H9 (cell line): ENCODE data around the gene ZNF280D. TPM values are rescaled to one million over a fixed set of nuclear protein-coding genes. Genes with fewer than 3 reads are reported as not detected.

ENCODE experiments used
- DNase-seq: peaks from one replicate; pipeline ENCODE4 v3.0.0-alpha.2; 2017
- H2AFZ ChIP-seq: one replicate; pipeline ENCODE4 v1.6.1; 2013; ENCODE audit warnings: mild to moderate bottlenecking, low read length, control low read depth, moderate library complexity
- H2AK5ac ChIP-seq: 2 replicates; pipeline ENCODE4 v1.6.1; 2013; ENCODE audit warnings: low read length, control low read depth, mixed read lengths; ENCODE audit not compliant: insufficient read length
- H2BK120ac ChIP-seq: one replicate; pipeline ENCODE4 v1.6.1; 2013; ENCODE audit warnings: low read depth, mild to moderate bottlenecking, low read length, control low read depth, inconsistent platforms; ENCODE audit not compliant: poor library complexity, severe bottlenecking
- H2BK12ac ChIP-seq: 2 replicates; pipeline ENCODE4 v1.6.1; 2013; ENCODE audit warnings: low read length, control low read depth, mixed read lengths, low read depth; ENCODE audit not compliant: insufficient read length
- H2BK15ac ChIP-seq: 2 replicates; pipeline ENCODE4 v1.6.1; 2013; ENCODE audit warnings: low read depth, low read length, control low read depth
- H2BK20ac ChIP-seq: one replicate; pipeline ENCODE4 v1.6.1; 2013; ENCODE audit warnings: low read depth, mild to moderate bottlenecking, low read length, control low read depth, inconsistent platforms; ENCODE audit not compliant: poor library complexity, severe bottlenecking
- H2BK5ac ChIP-seq: 2 replicates; pipeline ENCODE4 v1.6.1; 2013; ENCODE audit warnings: low read length, control low read depth, mixed read lengths; ENCODE audit not compliant: insufficient read length
- H3K14ac ChIP-seq: 2 replicates; pipeline ENCODE4 v1.6.1; 2013; ENCODE audit warnings: low read length, control low read depth; ENCODE audit not compliant: insufficient read depth
- H3K18ac ChIP-seq: 2 replicates; pipeline ENCODE4 v1.6.1; 2013; ENCODE audit warnings: low read depth, mild to moderate bottlenecking, mixed read lengths, low read length, control low read depth; ENCODE audit not compliant: insufficient read length
- H3K23ac ChIP-seq: 2 replicates; pipeline ENCODE4 v1.6.1; 2013; ENCODE audit warnings: low read length, control low read depth, mixed read lengths, low read depth; ENCODE audit not compliant: insufficient read length
- H3K23me2 ChIP-seq: 2 replicates; pipeline ENCODE4 v1.6.1; 2013; ENCODE audit warnings: low read depth, mild to moderate bottlenecking, mixed read lengths, low read length, control low read depth; ENCODE audit not compliant: insufficient read length, poor library complexity, severe bottlenecking
- H3K27ac ChIP-seq: 2 replicates; pipeline ENCODE4 v1.5.1; 2013; ENCODE audit warnings: low read length, control low read depth, mixed read lengths, low read depth; ENCODE audit not compliant: insufficient read length
- H3K27me3 ChIP-seq: 2 replicates; pipeline ENCODE4 v1.6.1; 2013; ENCODE audit warnings: low read length, control low read depth, inconsistent platforms; ENCODE audit not compliant: insufficient read depth
- H3K4ac ChIP-seq: 2 replicates; pipeline ENCODE4 v1.6.1; 2013; ENCODE audit warnings: low read depth, mild to moderate bottlenecking, control low read depth, inconsistent platforms, low read length, moderate library complexity
- H3K4me1 ChIP-seq: 2 replicates; pipeline ENCODE4 v1.6.1; 2013; ENCODE audit warnings: low read length, control low read depth, inconsistent platforms; ENCODE audit not compliant: insufficient read depth
- H3K4me2 ChIP-seq: 2 replicates; pipeline ENCODE4 v1.6.1; 2013; ENCODE audit warnings: low read length, control low read depth, mixed read lengths; ENCODE audit not compliant: insufficient read length, insufficient read depth
- H3K56ac ChIP-seq: 2 replicates; pipeline ENCODE4 v1.6.1; 2013; ENCODE audit warnings: low read depth, mild to moderate bottlenecking, mixed read lengths, low read length, control low read depth; ENCODE audit not compliant: insufficient read length
- H3K79me1 ChIP-seq: 2 replicates; pipeline ENCODE4 v1.6.1; 2013; ENCODE audit warnings: low read depth, mild to moderate bottlenecking, moderate library complexity, low read length, control low read depth, inconsistent platforms; ENCODE audit not compliant: insufficient read depth, poor library complexity, severe bottlenecking
- H3K79me2 ChIP-seq: 2 replicates; pipeline ENCODE4 v1.6.1; 2013; ENCODE audit warnings: low read length, control low read depth, inconsistent platforms; ENCODE audit not compliant: insufficient read depth
- H3K9ac ChIP-seq: 2 replicates; pipeline ENCODE4 v1.6.1; 2013; ENCODE audit warnings: low read length, control low read depth, mixed read lengths; ENCODE audit not compliant: insufficient read length; ENCODE audit errors: extremely low read depth
- H3K9me3 ChIP-seq: one replicate; pipeline ENCODE4 v1.6.1; 2013; ENCODE audit warnings: low read depth, low read length, inconsistent platforms; ENCODE audit not compliant: control insufficient read depth
- H3T11ph ChIP-seq: one replicate; pipeline ENCODE4 v1.6.1; 2013; ENCODE audit warnings: mild to moderate bottlenecking, low read length, control low read depth, inconsistent platforms
- H4K20me1 ChIP-seq: one replicate; pipeline ENCODE4 v1.6.1; 2013; ENCODE audit not compliant: control insufficient read depth, insufficient read length, insufficient read depth
- H4K5ac ChIP-seq: 2 replicates; pipeline ENCODE4 v1.6.1; 2013; ENCODE audit warnings: low read depth, mild to moderate bottlenecking, mixed read lengths, low read length, control low read depth; ENCODE audit not compliant: insufficient read length
- H4K8ac ChIP-seq: replicated peaks from 2 replicates; pipeline ENCODE4 v1.6.1; 2013; ENCODE audit warnings: low read length, control low read depth, mixed read lengths, low read depth; ENCODE audit not compliant: insufficient read length
- H4K91ac ChIP-seq: 2 replicates; pipeline ENCODE4 v1.6.1; 2013; ENCODE audit warnings: low read depth, mild to moderate bottlenecking, moderate library complexity, mixed read lengths, low read length, control low read depth; ENCODE audit not compliant: insufficient read length
- H3K27ac Mint-ChIP-seq, 3 experiments: 2 replicates in 2 of 3; 3 replicates in 1 of 3; pipeline ENCODE4 v1.8.0; 2020 to 2021; ENCODE audit warnings: mixed read lengths in 3 of 3, mild to moderate bottlenecking in 1 of 3, moderate library complexity in 1 of 3
- H3K27me3 Mint-ChIP-seq: 2 replicates; pipeline ENCODE4 v1.8.0; 2021; ENCODE audit warnings: low read depth, mild to moderate bottlenecking, moderate library complexity, mixed read lengths
- H3K36me3 Mint-ChIP-seq, 3 experiments: 2 replicates in 2 of 3; 3 replicates in 1 of 3; pipeline ENCODE4 v1.8.0; 2020 to 2021; ENCODE audit warnings: low read depth in 3 of 3, mixed read lengths in 3 of 3; ENCODE audit not compliant: insufficient read depth in 1 of 3
- H3K4me1 Mint-ChIP-seq, 2 experiments: 2 replicates each; pipeline ENCODE4 v1.8.0; 2020; ENCODE audit warnings: mixed read lengths in 2 of 2
- H3K4me3 Mint-ChIP-seq, 2 experiments: 2 replicates in 1 of 2; 3 replicates in 1 of 2; pipeline ENCODE4 v1.8.0; 2020 to 2021; ENCODE audit warnings: mild to moderate bottlenecking in 2 of 2, mixed read lengths in 2 of 2, moderate library complexity in 1 of 2
- H3K9me3 Mint-ChIP-seq, 2 experiments: 2 replicates in 1 of 2; 3 replicates in 1 of 2; pipeline ENCODE4 v1.8.0; 2020; ENCODE audit warnings: mild to moderate bottlenecking in 2 of 2, mixed read lengths in 2 of 2, moderate library complexity in 1 of 2
- CTCF ChIP-seq: fragments of 200-600 bp; sonication (generic); conservative IDR thresholded peaks from 3 replicates; pipeline ENCODE4 v1.8.0; 2021; ENCODE audit warnings: antibody characterized with exemption, mild to moderate bottlenecking
- WGBS: extraction: QIAGEN DNeasy Blood & Tissue Kit; methylation state at CpG from one replicate; pipeline ENCODE4 v1.1.7; 2013; ENCODE audit warnings: missing lambda C conversion rate, low lambda C conversion rate, mixed read lengths; ENCODE audit not compliant: insufficient read length; ENCODE audit errors: extremely low coverage; 5-methylcytosine and 5-hydroxymethylcytosine counted together
- total RNA-seq: library from RNA; stranded (reverse); gene quantifications from 2 replicates; pipeline ENCODE4 v1.2.1, GENCODE V29; 2021

ZNF280D gene
- total RNA-seq, 1 experiment from 2014 or later, result 5.7 TPM

- Histone ChIP-seq H3K79me2 (no peaks in the 10 kb centered on the region), H3K23me2 (no peaks in the 10 kb centered on the region), H3K4ac (no peak overlapping the region), H2BK5ac (no peak overlapping the region), H3K18ac (no peak overlapping the region), H2AK5ac (no peak overlapping the region), H3K79me1 (no peaks in the 10 kb centered on the region), H3K9ac (no peak overlapping the region), H4K8ac (no peak overlapping the region), H2BK15ac (no peak overlapping the region), H3K4me2 (no peak overlapping the region), H3K23ac (no peak overlapping the region), H3K4me1 (no peaks in the 10 kb centered on the region), H2BK12ac (no peak overlapping the region), H2BK20ac (no peak overlapping the region), H3K56ac (no peak overlapping the region), H3K9me3 (peaks cover 3% of the 10 kb centered on the region), H2AFZ (no peak overlapping the region), H3K27me3 (no peaks in the 10 kb centered on the region), H3K14ac (no peak overlapping the region), H4K20me1 (no peaks in the 10 kb centered on the region), H4K5ac (no peak overlapping the region), H2BK120ac (no peak overlapping the region), H4K91ac (no peak overlapping the region), H3T11ph (no peak overlapping the region), H3K27ac (no peak overlapping the region)
- Mint-ChIP-seq H3K4me3 (no peak overlapping the region), H3K4me1 (no peaks in the 10 kb centered on the region), H3K9me3 (peaks cover 17 to 24% of the 10 kb centered on the region in 2 experiments), H3K27me3 (no peaks in the 10 kb centered on the region), H3K27ac (no peak overlapping the region), H3K36me3 (peaks cover 2 to 10% (median 5%) of the 10 kb centered on the region in 3 experiments)
- no peak for DNase-seq
- no CpG with 5 or more reads among the region's 2 CpGs for WGBS
- no peak for TF ChIP-seq CTCF
These were observed 145.6 kb downstream of the ZNF280D start for GRCh38 chr15:56587686-56588085.
